ENCODE results near the gene APBB1IP.
"Not testable (repeated sequence)": the region's sequence is repeated elsewhere in the genome, so short reads cannot be mapped to it uniquely, and the experiment has no call there.

APBB1IP gene

GRCh38 chr10:26554246-26554645 is 116.1 kb downstream of the APBB1IP start:
- Mint-ChIP-seq H3K27ac (peak overlapping the region; percentile 14), H3K36me3 (peaks cover 48% of the 10 kb centered on the region), H3K4me1 (peaks cover 8% of the 10 kb centered on the region), H3K9me3 (peaks cover 13% of the 10 kb centered on the region), H3K27me3 (no peaks in the 10 kb centered on the region), H3K4me3 (no peak overlapping the region)
- no peak for ATAC-seq (ENCODE audit: low read depth)
- DNase-seq (ENCODE audit: low spot score in 2 of 2) = no peak

- H3K9me3 Mint-ChIP-seq = peaks cover 1% of the 10 kb centered on the region
- no peak for ATAC-seq (ENCODE audit: low read depth)
- peaks cover 8% of the 10 kb centered on the region for H3K4me1 Mint-ChIP-seq
- H3K36me3 Mint-ChIP-seq = peaks cover 40% of the 10 kb centered on the region
- no peak overlapping the region for H3K4me3 Mint-ChIP-seq
- peak overlapping the region; percentile 42 for H3K27ac Mint-ChIP-seq
- no peaks in the 10 kb centered on the region for H3K27me3 Mint-ChIP-seq
- DNase-seq (ENCODE audit: low spot score in 2 of 2) = no peak
Measured at GRCh38 chr10:26555719-26556368, 117.7 kb downstream of the APBB1IP start.

- ATAC-seq (ENCODE audit: low read depth) (peak; percentile 50), DNase-seq (ENCODE audit: low spot score in 2 of 2) (peak; percentile 23 to 34)
- Mint-ChIP-seq H3K36me3 (peaks cover 37% of the 10 kb centered on the region), H3K9me3 (no peaks in the 10 kb centered on the region), H3K27ac (no peak overlapping the region), H3K27me3 (no peaks in the 10 kb centered on the region), H3K4me3 (no peak overlapping the region), H3K4me1 (peaks cover 2% of the 10 kb centered on the region)
Measured at GRCh38 chr10:26556748-26557640, 118.9 kb downstream of the APBB1IP start.

GRCh38 chr10:26557641-26558014 is 119.5 kb downstream of the APBB1IP start:
- DNase-seq (ENCODE audit: low spot score in 2 of 2) (no peak), ATAC-seq (ENCODE audit: low read depth) (no peak)
- H3K4me1 Mint-ChIP-seq = peaks cover 2% of the 10 kb centered on the region
- peaks cover 37% of the 10 kb centered on the region for H3K36me3 Mint-ChIP-seq
- H3K9me3 Mint-ChIP-seq = no peaks in the 10 kb centered on the region
- no peak overlapping the region for H3K4me3 Mint-ChIP-seq
- no peaks in the 10 kb centered on the region for H3K27me3 Mint-ChIP-seq
- H3K27ac Mint-ChIP-seq = no peak overlapping the region

- Mint-ChIP-seq H3K27me3 (no peaks in the 10 kb centered on the region), H3K4me3 (no peak overlapping the region), H3K4me1 (peaks cover 2% of the 10 kb centered on the region), H3K36me3 (peaks cover 60% of the 10 kb centered on the region), H3K27ac (no peak overlapping the region), H3K9me3 (peaks cover 9% of the 10 kb centered on the region)
- DNase-seq (ENCODE audit: low spot score in 2 of 2) (no peak), ATAC-seq (ENCODE audit: low read depth) (no peak)
Measured at GRCh38 chr10:26566525-26567350, 128.6 kb downstream of the APBB1IP start.

- H3K9me3 Mint-ChIP-seq = peaks cover 13% of the 10 kb centered on the region
- no peak for ATAC-seq (ENCODE audit: low read depth)
- no peak for DNase-seq (ENCODE audit: low spot score in 2 of 2)
- H3K27me3 Mint-ChIP-seq = no peaks in the 10 kb centered on the region
- no peak overlapping the region for H3K4me3 Mint-ChIP-seq
- H3K36me3 Mint-ChIP-seq = peaks cover 61% of the 10 kb centered on the region
- H3K4me1 Mint-ChIP-seq = peaks cover 2% of the 10 kb centered on the region
- no peak overlapping the region for H3K27ac Mint-ChIP-seq
Measured at GRCh38 chr10:26567351-26567721, 129.2 kb downstream of the APBB1IP start.

- peaks cover 18% of the 10 kb centered on the region for H3K9me3 Mint-ChIP-seq
- peak overlapping the region; percentile 86 for H3K27ac Mint-ChIP-seq
- H3K27me3 Mint-ChIP-seq = no peaks in the 10 kb centered on the region
- no peak overlapping the region for H3K4me3 Mint-ChIP-seq
- DNase-seq (ENCODE audit: low spot score in 2 of 2) (no peak), ATAC-seq (ENCODE audit: low read depth) (no peak)
- peaks cover 52% of the 10 kb centered on the region for H3K36me3 Mint-ChIP-seq
- H3K4me1 Mint-ChIP-seq = peaks cover 15% of the 10 kb centered on the region
Measured at GRCh38 chr10:26571655-26572054, 133.5 kb downstream of the APBB1IP start.

GRCh38 chr10:26573674-26574073 is 135.5 kb downstream of the APBB1IP start:
- Mint-ChIP-seq H3K27ac (peak overlapping the region; percentile 86), H3K36me3 (peaks cover 42% of the 10 kb centered on the region), H3K4me1 (peaks cover 15% of the 10 kb centered on the region), H3K4me3 (peak overlapping the region; percentile 22), H3K27me3 (no peaks in the 10 kb centered on the region), H3K9me3 (peaks cover 18% of the 10 kb centered on the region)
- no peak for ATAC-seq (ENCODE audit: low read depth)
- DNase-seq (ENCODE audit: low spot score in 2 of 2) = no peak

- Mint-ChIP-seq H3K4me1 (peaks cover 15% of the 10 kb centered on the region), H3K36me3 (peaks cover 35% of the 10 kb centered on the region), H3K27ac (peak overlapping the region; percentile 86), H3K4me3 (peak overlapping the region; percentile 4), H3K27me3 (no peaks in the 10 kb centered on the region), H3K9me3 (peaks cover 18% of the 10 kb centered on the region)
- ATAC-seq (ENCODE audit: low read depth) = peak; percentile 93
- DNase-seq (ENCODE audit: low spot score in 2 of 2) = peak in 1 of 2 donors; percentile 59
Measured at GRCh38 chr10:26574783-26575182, 136.6 kb downstream of the APBB1IP start.

- H3K27ac Mint-ChIP-seq = peak overlapping the region; percentile 40
- DNase-seq (ENCODE audit: low spot score in 2 of 2); ATAC-seq (ENCODE audit: low read depth); H3K27me3 Mint-ChIP-seq; H3K9me3 Mint-ChIP-seq; H3K4me3 Mint-ChIP-seq; H3K36me3 Mint-ChIP-seq: not testable (repeated sequence)
- peaks cover 15% of the 10 kb centered on the region for H3K4me1 Mint-ChIP-seq
Measured at GRCh38 chr10:26578371-26578770, 140.2 kb downstream of the APBB1IP start.

GRCh38 chr10:26579256-26580063 is 141.3 kb downstream of the APBB1IP start:
- peaks cover 7% of the 10 kb centered on the region for H3K36me3 Mint-ChIP-seq
- DNase-seq (ENCODE audit: low spot score in 2 of 2) = no peak
- no peaks in the 10 kb centered on the region for H3K27me3 Mint-ChIP-seq
- no peak for ATAC-seq (ENCODE audit: low read depth)
- no peak overlapping the region for H3K4me3 Mint-ChIP-seq
- peaks cover 13% of the 10 kb centered on the region for H3K4me1 Mint-ChIP-seq
- H3K27ac Mint-ChIP-seq = no peak overlapping the region
- peaks cover 1% of the 10 kb centered on the region for H3K9me3 Mint-ChIP-seq

- H3K4me3 Mint-ChIP-seq = no peak overlapping the region
- peaks cover 6% of the 10 kb centered on the region for H3K4me1 Mint-ChIP-seq
- H3K27me3 Mint-ChIP-seq = no peaks in the 10 kb centered on the region
- DNase-seq (ENCODE audit: low spot score in 2 of 2) = no peak
- no peaks in the 10 kb centered on the region for H3K9me3 Mint-ChIP-seq
- no peak for ATAC-seq (ENCODE audit: low read depth)
- peaks cover 12% of the 10 kb centered on the region for H3K36me3 Mint-ChIP-seq
- no peak overlapping the region for H3K27ac Mint-ChIP-seq
Measured at GRCh38 chr10:26586211-26586610, 148.1 kb downstream of the APBB1IP start.

GRCh38 chr10:26588611-26589010 is 150.5 kb downstream of the APBB1IP start:
- Mint-ChIP-seq H3K4me3 (no peak overlapping the region), H3K27me3 (no peaks in the 10 kb centered on the region), H3K9me3 (no peaks in the 10 kb centered on the region), H3K36me3 (peaks cover 13% of the 10 kb centered on the region), H3K27ac (peak overlapping the region; percentile 68), H3K4me1 (peaks cover 6% of the 10 kb centered on the region)
- no peak for ATAC-seq (ENCODE audit: low read depth)
- no peak for DNase-seq (ENCODE audit: low spot score in 2 of 2)

Measured in memory B cell (primary cell).